Natural killer cell (primary cell): ENCODE results near the gene L1TD1. TPM values are rescaled to one million over a fixed set of nuclear protein-coding genes. Genes with fewer than 3 reads are reported as not detected.
"Not testable (repeated sequence)": the region's sequence is repeated elsewhere in the genome, so short reads cannot be mapped to it uniquely, and the experiment has no call there.

ENCODE experiments used
- ATAC-seq, 3 donors: fragments of 150-1000 bp in 2 of 3; fragments of 200-7000 bp in 1 of 3; cut with Tn5 transposase; 1 replicate in 1 of 3; 2 replicates in 2 of 3; pipeline ENCODE4 v1.10.0; 2021; ENCODE audit warnings: mild to moderate bottlenecking in 2 of 3, moderate library complexity in 2 of 3
- DNase-seq, 2 donors: peaks; one replicate each; pipeline versions ENCODE4 v3.0.0 to v3.0.0-alpha.2; 2013 to 2021; ENCODE audit warnings: mixed read lengths in 1 of 2
- H3K27ac ChIP-seq: one replicate; pipeline ENCODE4 v1.5.1; 2013; ENCODE audit warnings: mild to moderate bottlenecking, low read length
- H3K27me3 ChIP-seq: one replicate; pipeline ENCODE4 v1.6.1; 2013; ENCODE audit warnings: low read length; ENCODE audit not compliant: control insufficient read depth, insufficient read depth
- H3K36me3 ChIP-seq: one replicate; pipeline ENCODE4 v1.6.1; 2013; ENCODE audit warnings: low read length; ENCODE audit not compliant: control insufficient read depth, insufficient read depth
- H3K4me1 ChIP-seq: one replicate; pipeline ENCODE4 v1.6.1; 2013; ENCODE audit warnings: low read length; ENCODE audit not compliant: control insufficient read depth, insufficient read depth
- H3K4me3 ChIP-seq: one replicate; pipeline ENCODE4 v1.5.1; 2013; ENCODE audit warnings: low read length
- H3K9me3 ChIP-seq: one replicate; pipeline ENCODE4 v1.6.1; 2013; ENCODE audit warnings: low read length; ENCODE audit not compliant: control insufficient read depth, insufficient read depth
- H3K27ac Mint-ChIP-seq, 2 donors: one replicate each; pipeline ENCODE4 v1.8.0; 2022; ENCODE audit warnings: mild to moderate bottlenecking in 2 of 2, mixed read lengths in 2 of 2, moderate library complexity in 1 of 2
- H3K27me3 Mint-ChIP-seq, 2 donors: one replicate each; pipeline ENCODE4 v1.8.0; 2022; ENCODE audit warnings: low read depth in 2 of 2, mixed read lengths in 2 of 2
- H3K36me3 Mint-ChIP-seq: one replicate; pipeline ENCODE4 v1.8.0; 2022; ENCODE audit warnings: mixed read lengths
- H3K4me1 Mint-ChIP-seq, 2 donors: one replicate each; pipeline ENCODE4 v1.8.0; 2022; ENCODE audit warnings: mixed read lengths in 2 of 2
- H3K4me3 Mint-ChIP-seq: one replicate; pipeline ENCODE4 v1.8.0; 2022; ENCODE audit warnings: mild to moderate bottlenecking, moderate library complexity, mixed read lengths
- H3K9me3 Mint-ChIP-seq, 2 donors: one replicate each; pipeline ENCODE4 v1.8.0; 2022; ENCODE audit warnings: mixed read lengths in 2 of 2
- CTCF ChIP-seq: fragments of 200-600 bp; IDR thresholded peaks from one replicate; pipeline ENCODE4 v1.8.0; 2022; ENCODE audit warnings: antibody characterized with exemption
- WGBS: methylation state at CpG from one replicate; pipeline ENCODE4 v1.1.7; 2013; ENCODE audit warnings: missing lambda C conversion rate; ENCODE audit not compliant: insufficient coverage; 5-methylcytosine and 5-hydroxymethylcytosine counted together
- intact Hi-C: fragments of 100-400 bp; cut with micrococcal nuclease; formaldehyde crosslinking; loops from one replicate; pipeline ENCODE4 v1.14.2; 2022
- total RNA-seq, 4 donors: library from RNA; stranded (reverse); fragments of 120-200 nt in 1 of 4; gene quantifications; one replicate each; pipeline versions ENCODE4 v1.2.3 to v1.2.4, GENCODE V29; 2013 to 2022

The L1TD1 gene
- total RNA-seq, 3 donors from 2014 or later (not counting 1 experiment from before 2014, with no cell fraction given) = 0.35 TPM; not detected in 2

GRCh38 chr1:62184336-62184735 lies 10.3 kb upstream of the L1TD1 start:
- no peak overlapping the region for H3K27ac Mint-ChIP-seq
- TF ChIP-seq CTCF = no peak
- H3K4me1 ChIP-seq = no peaks in the 10 kb centered on the region
- no peaks in the 10 kb centered on the region for H3K4me1 Mint-ChIP-seq
- H3K9me3 Mint-ChIP-seq = no peaks in the 10 kb centered on the region
- H3K36me3 Mint-ChIP-seq = no peaks in the 10 kb centered on the region
- WGBS = 88% methylated on average over 7 of the region's 7 CpGs
- H3K9me3 ChIP-seq = no peaks in the 10 kb centered on the region
- H3K27me3 Mint-ChIP-seq = peaks cover 0 to 2% of the 10 kb centered on the region in 2 donors
- no peak for ATAC-seq
- no peak for DNase-seq
- H3K4me3 ChIP-seq = no peak overlapping the region
- H3K36me3 ChIP-seq = no peaks in the 10 kb centered on the region
- no peak overlapping the region for H3K4me3 Mint-ChIP-seq
- no peaks in the 10 kb centered on the region for H3K27me3 ChIP-seq
- intact Hi-C loops = no loop called here
- no peak overlapping the region for H3K27ac ChIP-seq

- H3K4me3 ChIP-seq, H3K27me3 Mint-ChIP-seq, H3K36me3 ChIP-seq, H3K4me1 ChIP-seq, H3K9me3 Mint-ChIP-seq, H3K27me3 ChIP-seq, H3K36me3 Mint-ChIP-seq, H3K9me3 ChIP-seq, ATAC-seq, DNase-seq, H3K27ac Mint-ChIP-seq, intact Hi-C loops, H3K4me1 Mint-ChIP-seq, H3K4me3 Mint-ChIP-seq, H3K27ac ChIP-seq: not testable (repeated sequence)
- WGBS = 90% methylated on average over 6 of the region's 6 CpGs
These were observed 9.4 kb upstream of the L1TD1 start for GRCh38 chr1:62185233-62185632.

- 63% methylated on average over 1 of the region's 3 CpGs for WGBS
- no peak overlapping the region for H3K27ac ChIP-seq
- no peaks in the 10 kb centered on the region for H3K4me1 ChIP-seq
- no peak overlapping the region for H3K4me3 ChIP-seq
- no peaks in the 10 kb centered on the region for H3K4me1 Mint-ChIP-seq
- H3K9me3 ChIP-seq = no peaks in the 10 kb centered on the region
- H3K27me3 ChIP-seq = no peaks in the 10 kb centered on the region
- H3K36me3 ChIP-seq = no peaks in the 10 kb centered on the region
- intact Hi-C loops = no loop called here
- ATAC-seq (no peak), DNase-seq (no peak)
- H3K36me3 Mint-ChIP-seq = no peaks in the 10 kb centered on the region
- H3K27ac Mint-ChIP-seq = no peak overlapping the region
- H3K27me3 Mint-ChIP-seq = peaks cover 0 to 2% of the 10 kb centered on the region in 2 donors
- no peaks in the 10 kb centered on the region for H3K9me3 Mint-ChIP-seq
- no peak for TF ChIP-seq CTCF
- H3K4me3 Mint-ChIP-seq = no peak overlapping the region
These were observed 9.0 kb upstream of the L1TD1 start for GRCh38 chr1:62185677-62186076.

- no peaks in the 10 kb centered on the region for H3K36me3 Mint-ChIP-seq
- WGBS = 94% methylated on average over 5 of the region's 5 CpGs
- no peak overlapping the region for H3K27ac ChIP-seq
- H3K4me3 ChIP-seq = no peak overlapping the region
- no peak overlapping the region for H3K27ac Mint-ChIP-seq
- H3K9me3 ChIP-seq = no peaks in the 10 kb centered on the region
- H3K27me3 Mint-ChIP-seq = peaks cover 0 to under 1% of the 10 kb centered on the region in 2 donors
- H3K4me3 Mint-ChIP-seq = no peak overlapping the region
- H3K36me3 ChIP-seq = no peaks in the 10 kb centered on the region
- no peak for ATAC-seq
- no peaks in the 10 kb centered on the region for H3K4me1 Mint-ChIP-seq
- no peaks in the 10 kb centered on the region for H3K4me1 ChIP-seq
- no peak for DNase-seq
- intact Hi-C loops = no loop called here
- H3K9me3 Mint-ChIP-seq = no peaks in the 10 kb centered on the region
- no peak for TF ChIP-seq CTCF
- no peaks in the 10 kb centered on the region for H3K27me3 ChIP-seq
These were observed 7.1 kb upstream of the L1TD1 start for GRCh38 chr1:62187548-62187947.
